SK-N-MC (cell line): Measurements from ENCODE around the gene AK5.

Experiments used
- EZH2 ChIP-seq: fragments of 200-600 bp; sonication (generic); IDR thresholded peaks from one replicate; pipeline ENCODE4 v1.6.1; 2017; ENCODE audit warnings: antibody characterized with exemption
- POLR2AphosphoS5 ChIP-seq: IDR thresholded peaks from 2 replicates; pipeline ENCODE4 v1.6.1; 2012; ENCODE audit warnings: mild to moderate bottlenecking, low read depth, low read length, borderline replicate concordance

DNA sequence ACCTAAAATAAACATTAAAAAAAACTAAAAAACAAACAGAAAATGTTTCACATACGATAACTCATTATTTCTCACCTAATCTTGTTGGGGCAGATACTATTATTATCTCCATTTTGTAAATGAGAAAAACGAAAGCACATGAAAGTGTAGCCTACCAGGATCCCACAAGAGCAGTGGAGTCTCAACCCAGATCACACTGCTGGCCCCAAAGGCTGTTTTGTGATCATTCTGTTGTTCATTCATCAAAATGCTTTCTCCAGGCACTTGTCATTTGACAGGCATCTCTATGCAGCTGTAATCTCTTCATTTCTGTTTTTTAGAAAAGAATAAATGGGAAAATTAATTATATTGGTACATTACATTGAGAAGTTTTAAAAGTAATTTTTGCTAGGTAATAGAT, 67.5 kb downstream of the AK5 start:
- TF ChIP-seq POLR2AphosphoS5 = no peak
- no peak for TF ChIP-seq EZH2
